SK-N-SH treated with all-trans-retinoic acid at 6 μM for 48 hours (cell line): ENCODE data around the gene USP14.

ENCODE experiments used
- ARNTL ChIP-seq: fragments of 450-650 bp; formaldehyde crosslinking; IDR thresholded peaks from 2 replicates; pipeline ENCODE4 v1.5.0; 2020; ENCODE audit warnings: low read depth, mild to moderate bottlenecking, moderate library complexity, borderline replicate concordance
- CSDC2 ChIP-seq: fragments of 250-450 bp; sonication (Bioruptor Pico); IDR thresholded peaks from 2 replicates; pipeline ENCODE4 v1.5.0; 2020; ENCODE audit warnings: mild to moderate bottlenecking, moderate library complexity
- ESRRG ChIP-seq: fragments of 250-450 bp; sonication (Bioruptor Pico); IDR thresholded peaks from 2 replicates; pipeline ENCODE4 v1.6.1; 2021; ENCODE audit warnings: mild to moderate bottlenecking
- GLIS3 ChIP-seq: fragments of 250-450 bp; sonication (Bioruptor Pico); IDR thresholded peaks from 2 replicates; pipeline ENCODE4 v1.5.0; 2020; ENCODE audit warnings: mild to moderate bottlenecking, moderate library complexity
- POU6F1 ChIP-seq: fragments of 250-450 bp; sonication (Bioruptor Pico); IDR thresholded peaks from 2 replicates; pipeline ENCODE4 v1.8.0; 2021; ENCODE audit warnings: low read depth, mild to moderate bottlenecking, moderate library complexity, borderline replicate concordance
- RARB ChIP-seq: fragments of 250-450 bp; sonication (Bioruptor Pico); IDR thresholded peaks from 2 replicates; pipeline ENCODE4 v1.8.0; 2021; ENCODE audit warnings: mild to moderate bottlenecking, moderate library complexity
- TCF4 ChIP-seq: fragments of 250-450 bp; sonication (Bioruptor Pico); IDR thresholded peaks from 2 replicates; pipeline ENCODE4 v1.8.0; 2021; ENCODE audit warnings: mild to moderate bottlenecking, moderate library complexity, borderline replicate concordance
- TOX ChIP-seq: fragments of 250-450 bp; sonication (Bioruptor Pico); IDR thresholded peaks from 2 replicates; pipeline ENCODE4 v1.8.0; 2021; ENCODE audit warnings: mild to moderate bottlenecking, moderate library complexity, borderline replicate concordance
- ZC3H10 ChIP-seq: fragments of 250-450 bp; sonication (Bioruptor Pico); IDR thresholded peaks from 2 replicates; pipeline ENCODE4 v1.5.1; 2021; ENCODE audit warnings: mild to moderate bottlenecking, moderate library complexity
- ZFP3 ChIP-seq: fragments of 250-450 bp; sonication (Bioruptor Pico); IDR thresholded peaks from 2 replicates; pipeline ENCODE4 v1.5.0; 2020; ENCODE audit warnings: mild to moderate bottlenecking, moderate library complexity
- ZNF565 ChIP-seq: fragments of 450-650 bp; formaldehyde crosslinking; conservative IDR thresholded peaks from 2 replicates; pipeline ENCODE4 v1.5.0; 2020; ENCODE audit warnings: low read depth, mild to moderate bottlenecking, moderate library complexity
- TF ChIP-seq, protein P1 (sequence below): fragments of 250-450 bp; sonication (Bioruptor Pico); IDR thresholded peaks from 2 replicates; pipeline ENCODE4 v1.8.0; 2020; ENCODE audit warnings: mild to moderate bottlenecking, moderate library complexity, borderline replicate concordance

- no peak for TF ChIP-seq CSDC2 (CRISPR knock-in tag)
- no peak for TF ChIP-seq POU6F1 (CRISPR knock-in tag)
- no peak for TF ChIP-seq ZFP3 (CRISPR knock-in tag)
- TF ChIP-seq, protein P1, sequence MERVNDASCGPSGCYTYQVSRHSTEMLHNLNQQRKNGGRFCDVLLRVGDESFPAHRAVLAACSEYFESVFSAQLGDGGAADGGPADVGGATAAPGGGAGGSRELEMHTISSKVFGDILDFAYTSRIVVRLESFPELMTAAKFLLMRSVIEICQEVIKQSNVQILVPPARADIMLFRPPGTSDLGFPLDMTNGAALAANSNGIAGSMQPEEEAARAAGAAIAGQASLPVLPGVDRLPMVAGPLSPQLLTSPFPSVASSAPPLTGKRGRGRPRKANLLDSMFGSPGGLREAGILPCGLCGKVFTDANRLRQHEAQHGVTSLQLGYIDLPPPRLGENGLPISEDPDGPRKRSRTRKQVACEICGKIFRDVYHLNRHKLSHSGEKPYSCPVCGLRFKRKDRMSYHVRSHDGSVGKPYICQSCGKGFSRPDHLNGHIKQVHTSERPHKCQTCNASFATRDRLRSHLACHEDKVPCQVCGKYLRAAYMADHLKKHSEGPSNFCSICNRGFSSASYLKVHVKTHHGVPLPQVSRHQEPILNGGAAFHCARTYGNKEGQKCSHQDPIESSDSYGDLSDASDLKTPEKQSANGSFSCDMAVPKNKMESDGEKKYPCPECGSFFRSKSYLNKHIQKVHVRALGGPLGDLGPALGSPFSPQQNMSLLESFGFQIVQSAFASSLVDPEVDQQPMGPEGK (CRISPR knock-in tag) = no peak
- TF ChIP-seq ZNF565 (CRISPR knock-in tag) = no peak
- TF ChIP-seq RARB (CRISPR knock-in tag) = no peak
- TF ChIP-seq ESRRG = no peak
- TF ChIP-seq ZC3H10 = no peak
- no peak for TF ChIP-seq GLIS3 (CRISPR knock-in tag)
- no peak for TF ChIP-seq ARNTL
- no peak for TF ChIP-seq TCF4 (CRISPR knock-in tag)
- no peak for TF ChIP-seq TOX (CRISPR knock-in tag)
Measured at GRCh38 chr18:160831-161570, 2.6 kb downstream of the USP14 start.
